ENCODE data around the gene GLRX5. TPM values are rescaled to one million over a fixed set of nuclear protein-coding genes. Genes with fewer than 3 reads are reported as not detected.

Gene GLRX5
- total RNA-seq, 1 experiment from 2014 or later: 58.0 TPM

DNA sequence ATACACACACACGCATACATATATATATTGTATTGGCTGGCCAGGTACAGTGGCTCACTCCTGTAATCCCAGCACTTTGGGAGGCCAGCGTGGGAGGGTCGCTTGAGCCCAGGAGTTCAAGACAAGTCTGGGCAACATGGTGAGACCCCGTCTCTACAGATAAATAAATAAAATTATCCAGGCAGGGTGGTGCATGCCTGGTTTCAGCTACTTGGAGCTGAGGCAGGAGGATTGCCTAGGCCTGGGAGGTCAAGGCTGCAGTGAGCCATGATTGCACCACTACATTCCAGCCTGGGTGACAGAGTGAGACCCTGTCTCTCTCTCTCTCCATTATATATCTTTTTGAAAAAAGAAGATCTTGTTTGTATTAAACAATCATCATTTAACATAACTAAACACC, 13.8 kb upstream of the GLRX5 start:
- intact Hi-C loops (cut with micrococcal nuclease; ENCODE audit: unreplicated experiment): no loop called here
- no peak for DNase-seq
- Mint-ChIP-seq H3K4me3 (ENCODE audit: low read depth, unreplicated experiment) (no peak overlapping the region), H3K9me3 (ENCODE audit: low read depth, unreplicated experiment) (no peaks in the 10 kb centered on the region), H3K4me1 (ENCODE audit: low read depth, unreplicated experiment) (peaks cover 52% of the 10 kb centered on the region), H3K27me3 (ENCODE audit: unreplicated experiment) (no peaks in the 10 kb centered on the region), H3K36me3 (ENCODE audit: insufficient read depth, unreplicated experiment) (peaks cover 5% of the 10 kb centered on the region), H3K27ac (ENCODE audit: unreplicated experiment) (no peak overlapping the region)
- BruUV-seq (replicated peaks): no TSS peak
- CTCF ChIA-PET: no interaction called here
- TF ChIP-seq CTCF (IDR thresholded peaks at IDR 0.05; ENCODE audit: unreplicated experiment): no peak

GRCh38 chr14:95522116-95522515, 12.7 kb upstream of the GLRX5 start:
- H3K9me3 Mint-ChIP-seq (ENCODE audit: low read depth, unreplicated experiment): no peaks in the 10 kb centered on the region
- no peaks in the 10 kb centered on the region for H3K27me3 Mint-ChIP-seq (ENCODE audit: unreplicated experiment)
- no TSS peak for BruUV-seq (replicated peaks)
- intact Hi-C loops (cut with micrococcal nuclease; ENCODE audit: unreplicated experiment): no loop called here
- H3K27ac Mint-ChIP-seq (ENCODE audit: unreplicated experiment): no peak overlapping the region
- TF ChIP-seq CTCF (IDR thresholded peaks at IDR 0.05; ENCODE audit: unreplicated experiment): no peak
- H3K36me3 Mint-ChIP-seq (ENCODE audit: insufficient read depth, unreplicated experiment): peaks cover 5% of the 10 kb centered on the region
- no peak overlapping the region for H3K4me3 Mint-ChIP-seq (ENCODE audit: low read depth, unreplicated experiment)
- no peak for DNase-seq
- peaks cover 57% of the 10 kb centered on the region for H3K4me1 Mint-ChIP-seq (ENCODE audit: low read depth, unreplicated experiment)
- CTCF ChIA-PET: no interaction called here

DNA sequence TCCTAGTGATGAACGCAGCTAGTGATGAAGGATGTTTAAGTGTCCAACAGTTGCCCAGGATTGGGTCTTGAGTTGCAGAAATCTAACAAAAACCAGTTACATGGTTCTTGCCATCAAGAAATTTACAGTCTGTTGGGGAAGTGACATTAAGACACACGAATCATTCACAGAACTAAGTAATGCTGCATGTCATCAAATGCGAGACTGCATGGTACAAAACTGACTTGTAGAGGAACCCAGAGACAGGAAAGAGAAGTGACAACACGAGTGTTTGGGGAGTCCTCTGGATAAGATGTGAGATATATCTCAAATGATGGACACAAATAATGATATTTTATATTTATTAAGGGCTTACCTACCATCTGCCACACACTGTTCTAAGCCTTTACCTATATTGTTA, 12.3 kb upstream of the GLRX5 start:
- H3K27me3 Mint-ChIP-seq (ENCODE audit: unreplicated experiment): no peaks in the 10 kb centered on the region
- no peak for TF ChIP-seq CTCF (IDR thresholded peaks at IDR 0.05; ENCODE audit: unreplicated experiment)
- no TSS peak for BruUV-seq (replicated peaks)
- intact Hi-C loops (cut with micrococcal nuclease; ENCODE audit: unreplicated experiment): no loop called here
- peaks cover 53% of the 10 kb centered on the region for H3K4me1 Mint-ChIP-seq (ENCODE audit: low read depth, unreplicated experiment)
- H3K36me3 Mint-ChIP-seq (ENCODE audit: insufficient read depth, unreplicated experiment): peaks cover 5% of the 10 kb centered on the region
- DNase-seq: no peak
- no peaks in the 10 kb centered on the region for H3K9me3 Mint-ChIP-seq (ENCODE audit: low read depth, unreplicated experiment)
- no peak overlapping the region for H3K27ac Mint-ChIP-seq (ENCODE audit: unreplicated experiment)
- H3K4me3 Mint-ChIP-seq (ENCODE audit: low read depth, unreplicated experiment): no peak overlapping the region
- CTCF ChIA-PET: interaction anchor here (1.4 to 1.6 kb wide), 2 partner anchors 14 to 80 kb away, joined by 3 to 6 read pairs; no protein-coding TSS in a partner anchor

DNA sequence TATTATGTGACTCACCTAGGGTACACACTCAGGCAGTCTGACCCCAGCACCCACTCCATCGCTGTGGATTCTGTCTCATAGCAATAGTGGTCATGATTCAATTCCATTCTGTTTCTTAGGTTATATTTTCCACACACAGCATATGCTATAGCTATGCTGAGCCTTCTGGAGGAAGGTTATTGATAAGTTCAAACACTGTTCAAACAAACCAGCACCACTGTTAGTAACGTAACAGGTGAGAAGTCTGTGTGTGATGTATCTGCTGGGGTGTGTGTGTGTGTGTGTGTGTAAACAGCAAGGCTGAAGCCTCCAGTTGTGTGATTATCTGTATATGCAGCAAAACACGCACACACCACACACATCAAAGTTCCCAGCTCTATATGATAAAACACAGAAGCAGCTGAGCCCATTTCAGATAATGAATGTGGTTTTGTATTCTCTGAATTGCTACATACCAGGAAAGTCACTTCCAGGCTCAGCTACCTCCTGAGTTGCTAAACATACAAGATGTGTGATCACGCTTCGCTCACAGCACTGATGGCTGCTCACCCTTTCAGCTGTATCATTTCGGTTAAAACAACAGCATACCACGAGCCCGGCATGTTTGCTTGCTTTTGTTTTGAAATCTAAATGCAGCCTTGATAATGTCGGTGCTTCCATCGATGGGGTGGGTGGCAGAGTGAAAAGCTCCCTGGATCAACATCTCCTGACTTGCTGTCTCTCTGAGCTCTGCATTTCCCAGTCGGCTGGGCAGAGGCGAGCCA, 11.6 kb upstream of the GLRX5 start:
- peak overlapping the region; percentile 42 for H3K4me3 Mint-ChIP-seq (ENCODE audit: low read depth, unreplicated experiment)
- peaks cover 48% of the 10 kb centered on the region for H3K4me1 Mint-ChIP-seq (ENCODE audit: low read depth, unreplicated experiment)
- H3K27me3 Mint-ChIP-seq (ENCODE audit: unreplicated experiment): no peaks in the 10 kb centered on the region
- no peaks in the 10 kb centered on the region for H3K9me3 Mint-ChIP-seq (ENCODE audit: low read depth, unreplicated experiment)
- no peak for DNase-seq
- intact Hi-C loops (cut with micrococcal nuclease; ENCODE audit: unreplicated experiment): no loop called here
- no peak for TF ChIP-seq CTCF (IDR thresholded peaks at IDR 0.05; ENCODE audit: unreplicated experiment)
- CTCF ChIA-PET: interaction anchor here (1.4 to 1.6 kb wide), 3 partner anchors 15 to 81 kb away, joined by 3 to 6 read pairs (median 3); no protein-coding TSS in a partner anchor
- BruUV-seq (replicated peaks): no TSS peak
- peak overlapping the region; percentile 72 for H3K27ac Mint-ChIP-seq (ENCODE audit: unreplicated experiment)
- peaks cover 5% of the 10 kb centered on the region for H3K36me3 Mint-ChIP-seq (ENCODE audit: insufficient read depth, unreplicated experiment)

Data from Calu3 (cell line).